GM12874 (cell line): Measurements from ENCODE around the gene SH3RF3.

Source experiments
- TF ChIP-seq, protein P1 (sequence below): IDR thresholded peaks from 2 replicates; pipeline ENCODE4 v1.5.1; 2011; ENCODE audit warnings: low read depth, mild to moderate bottlenecking, control low read depth, low read length, moderate library complexity; ENCODE audit not compliant: insufficient read depth

SH3RF3 gene

DNA sequence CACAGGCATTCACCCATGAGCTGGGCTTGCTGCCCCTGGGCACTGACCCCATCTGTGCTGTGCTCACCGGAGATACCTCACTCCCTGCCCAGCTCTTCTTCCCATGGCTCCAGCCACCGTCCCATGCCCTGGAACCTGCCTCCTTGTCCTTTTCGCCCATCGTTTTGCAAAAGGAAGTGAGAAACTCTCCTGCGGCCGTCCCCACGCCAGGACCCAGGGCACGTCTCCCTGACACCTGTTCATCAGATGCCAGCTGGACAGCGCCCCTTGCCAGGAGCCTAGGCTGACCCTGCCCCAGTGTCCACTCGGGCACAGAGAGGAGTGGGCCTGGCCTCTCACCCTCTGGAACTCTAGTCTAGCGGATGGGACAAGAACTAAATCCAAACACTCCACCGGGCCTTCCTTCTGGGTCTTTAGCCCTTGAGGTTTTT lies 246.1 kb downstream of the SH3RF3 start:
- TF ChIP-seq, protein P1, sequence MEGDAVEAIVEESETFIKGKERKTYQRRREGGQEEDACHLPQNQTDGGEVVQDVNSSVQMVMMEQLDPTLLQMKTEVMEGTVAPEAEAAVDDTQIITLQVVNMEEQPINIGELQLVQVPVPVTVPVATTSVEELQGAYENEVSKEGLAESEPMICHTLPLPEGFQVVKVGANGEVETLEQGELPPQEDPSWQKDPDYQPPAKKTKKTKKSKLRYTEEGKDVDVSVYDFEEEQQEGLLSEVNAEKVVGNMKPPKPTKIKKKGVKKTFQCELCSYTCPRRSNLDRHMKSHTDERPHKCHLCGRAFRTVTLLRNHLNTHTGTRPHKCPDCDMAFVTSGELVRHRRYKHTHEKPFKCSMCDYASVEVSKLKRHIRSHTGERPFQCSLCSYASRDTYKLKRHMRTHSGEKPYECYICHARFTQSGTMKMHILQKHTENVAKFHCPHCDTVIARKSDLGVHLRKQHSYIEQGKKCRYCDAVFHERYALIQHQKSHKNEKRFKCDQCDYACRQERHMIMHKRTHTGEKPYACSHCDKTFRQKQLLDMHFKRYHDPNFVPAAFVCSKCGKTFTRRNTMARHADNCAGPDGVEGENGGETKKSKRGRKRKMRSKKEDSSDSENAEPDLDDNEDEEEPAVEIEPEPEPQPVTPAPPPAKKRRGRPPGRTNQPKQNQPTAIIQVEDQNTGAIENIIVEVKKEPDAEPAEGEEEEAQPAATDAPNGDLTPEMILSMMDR: no peak

DNA sequence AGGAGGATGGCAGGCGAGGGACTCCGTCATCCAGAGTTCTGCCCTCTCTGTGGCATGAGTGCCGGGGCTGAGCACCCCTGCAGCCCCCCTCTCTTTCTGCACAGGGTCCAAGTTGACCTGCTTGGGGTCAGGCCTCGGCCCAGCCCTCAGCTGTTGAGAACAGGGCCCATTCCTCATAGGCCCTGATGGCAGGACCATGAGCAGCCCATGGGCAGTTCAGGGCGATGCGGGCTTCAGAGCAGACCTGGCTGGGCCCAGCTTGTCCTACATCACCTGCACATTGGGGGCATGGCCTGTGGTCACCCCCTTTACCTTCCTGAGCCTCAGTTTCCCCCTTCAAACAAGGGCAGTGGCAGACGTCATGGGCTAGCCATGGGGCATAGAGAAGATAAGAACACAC lies 246.7 kb downstream of the SH3RF3 start:
- TF ChIP-seq, protein P1: no peak

DNA sequence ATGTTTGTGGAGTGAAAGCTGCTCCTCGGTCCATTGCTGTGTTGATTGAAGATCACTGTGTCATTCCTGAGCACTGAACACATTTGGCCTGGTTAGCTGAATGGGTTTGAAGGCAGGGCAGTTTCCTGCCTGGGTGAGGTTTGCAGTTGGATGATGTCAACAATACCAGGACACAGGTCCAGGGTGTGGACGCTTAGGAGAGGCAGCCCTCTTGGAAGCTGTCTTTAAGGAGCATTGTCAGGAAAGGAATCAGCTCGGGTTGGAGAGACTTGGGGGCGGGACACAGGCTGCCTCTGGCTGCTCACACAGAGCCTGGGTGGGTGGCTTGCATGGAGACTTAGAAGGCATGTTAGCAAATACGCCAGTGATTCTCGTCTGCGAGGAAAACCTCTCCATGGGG lies 247.1 kb downstream of the SH3RF3 start:
- TF ChIP-seq, protein P1: no peak

DNA sequence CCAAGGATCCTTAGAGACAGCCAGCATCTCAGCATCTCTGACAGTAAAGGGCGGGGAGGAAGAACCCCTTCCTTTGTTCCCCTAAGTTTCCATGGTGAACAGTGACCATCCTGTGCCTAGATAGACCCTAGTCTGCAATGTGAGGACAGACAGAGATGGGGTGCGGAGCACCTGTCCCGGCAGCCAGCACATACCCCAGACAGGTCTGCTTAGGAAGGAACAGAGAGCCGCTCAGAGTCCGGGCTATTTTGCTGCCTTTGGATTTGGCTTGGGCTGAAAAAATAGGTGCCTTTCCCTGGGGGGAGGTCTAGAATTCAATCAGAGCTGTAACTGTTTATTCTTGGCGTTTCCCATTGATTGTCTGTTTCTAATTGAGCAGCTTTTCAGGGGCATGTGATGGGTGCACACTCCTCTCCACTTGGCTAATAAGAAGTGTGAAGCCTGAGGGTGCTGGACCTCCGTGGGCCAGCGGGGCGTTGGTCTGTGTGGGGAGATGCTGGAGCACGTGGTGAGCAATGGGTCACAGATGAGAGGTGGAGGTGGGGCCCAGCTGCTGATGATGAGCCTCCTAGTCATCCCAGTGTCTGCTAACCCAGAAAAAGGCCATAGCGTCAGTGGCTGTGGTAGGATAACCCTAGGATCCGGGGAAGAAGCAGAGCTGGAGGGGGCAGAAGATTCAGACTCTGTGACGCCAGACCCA lies 247.9 kb downstream of the SH3RF3 start:
- TF ChIP-seq, protein P1: no peak

DNA sequence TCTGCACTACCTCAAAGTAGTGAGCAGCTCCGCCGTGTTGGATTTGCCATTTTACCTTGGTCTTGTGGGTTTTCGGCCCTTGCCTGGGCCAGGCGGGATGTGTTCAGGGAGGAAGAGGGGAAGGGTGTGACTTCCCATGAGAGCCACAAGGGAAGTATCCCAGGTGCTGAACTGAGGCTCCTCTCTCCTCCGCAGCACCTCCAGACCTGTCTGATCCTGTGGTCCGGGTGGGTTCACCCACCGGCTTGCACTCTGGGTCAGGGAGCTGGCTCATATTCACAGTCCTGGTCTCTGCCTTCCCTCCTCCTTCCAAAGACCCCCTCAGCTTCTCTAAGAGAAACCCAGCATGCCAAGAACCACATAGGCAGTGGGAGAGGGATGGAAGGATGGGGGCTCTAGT lies 249.0 kb downstream of the SH3RF3 start:
- TF ChIP-seq, protein P1: no peak

GRCh38 chr2:109378682-109379081 lies 249.7 kb downstream of the SH3RF3 start:
- TF ChIP-seq, protein P1: no peak

DNA sequence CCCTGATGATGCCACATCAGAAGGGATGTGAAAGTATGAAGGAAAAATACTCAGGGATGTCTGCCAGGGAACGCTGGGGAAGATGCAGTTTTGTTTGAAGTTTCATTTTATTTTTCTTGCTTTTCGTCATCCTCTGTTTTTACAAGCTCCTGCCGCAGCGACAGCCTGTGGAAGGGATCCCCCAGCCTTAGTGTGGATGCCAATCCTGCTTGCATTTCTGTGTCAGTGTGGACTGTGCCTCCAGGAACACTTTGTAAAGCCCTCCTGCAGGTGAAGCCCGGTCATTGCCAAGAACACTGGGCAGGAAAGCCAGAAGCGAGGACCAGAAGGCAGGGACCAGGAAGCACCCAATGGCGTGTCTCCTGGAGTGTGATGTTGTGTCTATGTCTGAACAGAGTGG lies 250.5 kb downstream of the SH3RF3 start:
- TF ChIP-seq, protein P1: no peak
